Upper lobe of right lung (tissue), 1 donor: ENCODE data around the gene CUL1. TPM values are rescaled to one million over a fixed set of nuclear protein-coding genes. Genes with fewer than 3 reads are reported as not detected.

Experiments used
- ATAC-seq: fragments of 200-7000 bp; cut with Tn5 transposase; one replicate; pipeline ENCODE4 v1.9.1; 2020; ENCODE audit warnings: mild to moderate bottlenecking, moderate library complexity
- DNase-seq: peaks from one replicate; pipeline ENCODE4 v3.0.0-alpha.2; 2020
- H3K27ac ChIP-seq: fragments of 200-600 bp; one replicate; pipeline ENCODE4 v1.8.0; 2022
- H3K27me3 ChIP-seq: fragments of 200-600 bp; one replicate; pipeline ENCODE4 v1.8.0; 2022; ENCODE audit warnings: mild to moderate bottlenecking
- H3K36me3 ChIP-seq: fragments of 200-600 bp; one replicate; pipeline ENCODE4 v1.8.0; 2022
- H3K4me1 ChIP-seq: fragments of 200-600 bp; one replicate; pipeline ENCODE4 v1.8.0; 2022
- H3K4me3 ChIP-seq: fragments of 200-600 bp; one replicate; pipeline ENCODE4 v1.8.0; 2022; ENCODE audit warnings: mild to moderate bottlenecking
- H3K9me3 ChIP-seq: fragments of 200-600 bp; one replicate; pipeline ENCODE4 v1.8.0; 2022
- intact Hi-C: fragments of 100-400 bp; cut with DNase I; formaldehyde crosslinking; loops from one replicate; pipeline ENCODE4 v1.11.0; 2022
- total RNA-seq: library from RNA; stranded (reverse); fragmentation: NEBNext Ultra II Directional; extraction: Animal tissue kit (Norgen Biotek cat#: 25700); gene quantifications from one replicate; pipeline ENCODE4 v1.2.1, GENCODE V29; 2021
- TF ChIP-seq, protein P1 (sequence below): fragments of 200-600 bp; IDR thresholded peaks from one replicate; pipeline ENCODE4 v1.8.0; 2022; ENCODE audit warnings: antibody characterized with exemption
- donor health status: DM: no; HTN: yes; CAD: no; lungs with severe emphysema.

Gene CUL1
- total RNA-seq, 1 donor from 2014 or later, result 44.4 TPM

- intact Hi-C loops, result no loop called here
- TF ChIP-seq, protein P1, sequence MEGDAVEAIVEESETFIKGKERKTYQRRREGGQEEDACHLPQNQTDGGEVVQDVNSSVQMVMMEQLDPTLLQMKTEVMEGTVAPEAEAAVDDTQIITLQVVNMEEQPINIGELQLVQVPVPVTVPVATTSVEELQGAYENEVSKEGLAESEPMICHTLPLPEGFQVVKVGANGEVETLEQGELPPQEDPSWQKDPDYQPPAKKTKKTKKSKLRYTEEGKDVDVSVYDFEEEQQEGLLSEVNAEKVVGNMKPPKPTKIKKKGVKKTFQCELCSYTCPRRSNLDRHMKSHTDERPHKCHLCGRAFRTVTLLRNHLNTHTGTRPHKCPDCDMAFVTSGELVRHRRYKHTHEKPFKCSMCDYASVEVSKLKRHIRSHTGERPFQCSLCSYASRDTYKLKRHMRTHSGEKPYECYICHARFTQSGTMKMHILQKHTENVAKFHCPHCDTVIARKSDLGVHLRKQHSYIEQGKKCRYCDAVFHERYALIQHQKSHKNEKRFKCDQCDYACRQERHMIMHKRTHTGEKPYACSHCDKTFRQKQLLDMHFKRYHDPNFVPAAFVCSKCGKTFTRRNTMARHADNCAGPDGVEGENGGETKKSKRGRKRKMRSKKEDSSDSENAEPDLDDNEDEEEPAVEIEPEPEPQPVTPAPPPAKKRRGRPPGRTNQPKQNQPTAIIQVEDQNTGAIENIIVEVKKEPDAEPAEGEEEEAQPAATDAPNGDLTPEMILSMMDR, result no peak
- no peak for ATAC-seq
These were observed 121.1 kb downstream of the CUL1 start for GRCh38 chr7:148819697-148820360.

GRCh38 chr7:148821422-148821821 is 122.7 kb downstream of the CUL1 start:
- intact Hi-C loops, result no loop called here
- no peak overlapping the region for H3K27ac ChIP-seq
- no peaks in the 10 kb centered on the region for H3K27me3 ChIP-seq
- H3K4me3 ChIP-seq, result no peak overlapping the region
- DNase-seq (no peak), ATAC-seq (no peak)
- TF ChIP-seq, protein P1, result no peak
- no peaks in the 10 kb centered on the region for H3K4me1 ChIP-seq
- H3K36me3 ChIP-seq, result no peaks in the 10 kb centered on the region
- no peaks in the 10 kb centered on the region for H3K9me3 ChIP-seq

More at GRCh38 chr7:148819697-148820360, 121.1 kb downstream of the CUL1 start:
- no peaks in the 10 kb centered on the region for H3K36me3 ChIP-seq
- no peaks in the 10 kb centered on the region for H3K4me1 ChIP-seq
- H3K27me3 ChIP-seq, result no peaks in the 10 kb centered on the region
- no peaks in the 10 kb centered on the region for H3K9me3 ChIP-seq
- H3K27ac ChIP-seq, result no peak overlapping the region
- no peak for DNase-seq
- no peak overlapping the region for H3K4me3 ChIP-seq

- TF ChIP-seq, protein P1, result no peak
- Histone ChIP-seq H3K27ac (no peak overlapping the region), H3K9me3 (no peaks in the 10 kb centered on the region), H3K4me1 (no peaks in the 10 kb centered on the region), H3K4me3 (no peak overlapping the region), H3K27me3 (no peaks in the 10 kb centered on the region), H3K36me3 (no peaks in the 10 kb centered on the region)
- intact Hi-C loops, result no loop called here
- DNase-seq (no peak), ATAC-seq (no peak)
These were observed 126.2 kb downstream of the CUL1 start for GRCh38 chr7:148824864-148825263.

DNA sequence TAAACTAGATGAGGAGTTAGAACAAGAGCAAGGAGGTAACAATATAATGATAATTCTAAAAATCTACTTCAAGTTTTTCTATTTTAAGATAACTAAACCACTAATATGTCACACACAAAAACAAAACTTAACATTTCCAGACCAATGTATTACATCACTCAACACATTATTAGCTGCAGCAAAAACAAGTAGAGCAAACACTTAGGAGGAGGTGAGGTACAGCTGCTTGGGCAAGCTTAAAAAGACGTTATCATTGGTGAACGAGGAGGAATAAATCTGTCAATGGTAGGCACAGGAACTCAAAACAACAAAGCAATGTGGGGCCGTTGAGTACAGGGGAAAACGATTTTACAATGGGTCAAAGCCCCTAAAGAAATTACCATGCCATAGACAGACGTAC is 126.6 kb downstream of the CUL1 start:
- Histone ChIP-seq H3K27me3 (no peaks in the 10 kb centered on the region), H3K36me3 (no peaks in the 10 kb centered on the region), H3K4me1 (no peaks in the 10 kb centered on the region), H3K4me3 (no peak overlapping the region), H3K27ac (no peak overlapping the region), H3K9me3 (no peaks in the 10 kb centered on the region)
- ATAC-seq (no peak), DNase-seq (no peak)
- intact Hi-C loops, result no loop called here
- TF ChIP-seq, protein P1, result no peak

DNA sequence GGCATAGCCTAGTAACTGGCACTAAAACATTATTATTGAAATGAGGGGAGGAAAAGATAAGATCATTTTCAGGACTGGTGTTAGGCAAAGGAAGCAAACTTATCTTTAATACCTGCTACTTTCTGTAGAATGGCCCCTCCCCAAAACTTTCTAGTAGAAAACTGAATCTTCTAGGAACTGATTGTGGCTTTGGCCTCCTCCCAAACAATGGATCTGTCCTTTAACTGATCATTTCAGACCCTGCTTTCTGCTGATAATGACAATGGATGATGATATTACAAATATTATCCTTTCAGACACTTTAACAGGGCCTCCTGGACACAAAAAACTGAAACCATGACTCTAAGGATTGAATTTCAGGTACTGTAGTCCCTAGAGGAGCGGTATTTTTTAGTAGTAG is 130.3 kb downstream of the CUL1 start:
- TF ChIP-seq, protein P1, result no peak
- Histone ChIP-seq H3K9me3 (no peaks in the 10 kb centered on the region), H3K27ac (no peak overlapping the region), H3K27me3 (no peaks in the 10 kb centered on the region), H3K4me1 (no peaks in the 10 kb centered on the region), H3K4me3 (no peak overlapping the region), H3K36me3 (no peaks in the 10 kb centered on the region)
- DNase-seq (no peak), ATAC-seq (no peak)
- intact Hi-C loops, result no loop called here
